Glomerular visceral epithelial cell (primary cell): Measurements from ENCODE around the gene ZSWIM8.
"Not testable (repeated sequence)": the region's sequence is repeated elsewhere in the genome, so short reads cannot be mapped to it uniquely, and the experiment has no call there.

Experiments used
- DNase-seq: peaks from one replicate; pipeline ENCODE4 v3.0.0-alpha.2; 2016; ENCODE audit errors: extremely low spot score

ZSWIM8 gene

GRCh38 chr10:73785211-73785720, at the start of gene ZSWIM8:
Gene ZSWIM8 (plus strand): TSS chr10:73785606. CDS start chr10:73785879, 273 bp downstream.
- peak; percentile 87 for DNase-seq

- DNase-seq: not testable (repeated sequence)
Observed at GRCh38 chr10:73740501-73741254, 44.7 kb upstream of the ZSWIM8 start.

- DNase-seq: no peak
Observed at GRCh38 chr10:73742454-73742734, 43.0 kb upstream of the ZSWIM8 start.

- DNase-seq: no peak
Observed at GRCh38 chr10:73743327-73743904, 42.0 kb upstream of the ZSWIM8 start.

- DNase-seq: peak; percentile 96
Observed at GRCh38 chr10:73743905-73744663, 41.3 kb upstream of the ZSWIM8 start, which contains the start of gene SEC24C. Gene SEC24C (plus strand): TSS chr10:73744372. CDS start chr10:73746833, 2,461 bp downstream.

GRCh38 chr10:73744664-73744975, 40.8 kb upstream of the ZSWIM8 start:
- peak; percentile 56 for DNase-seq

GRCh38 chr10:73746721-73747120, 38.7 kb upstream of the ZSWIM8 start:
- DNase-seq: no peak

- DNase-seq: no peak
Observed at GRCh38 chr10:73750819-73751218, 34.6 kb upstream of the ZSWIM8 start.

- no peak for DNase-seq
Observed at GRCh38 chr10:73756183-73756582, 29.2 kb upstream of the ZSWIM8 start.

- no peak for DNase-seq
Observed at GRCh38 chr10:73758704-73759511, 26.5 kb upstream of the ZSWIM8 start.

GRCh38 chr10:73759512-73760115, 25.8 kb upstream of the ZSWIM8 start:
- DNase-seq: no peak

GRCh38 chr10:73761781-73762180, 23.6 kb upstream of the ZSWIM8 start:
- no peak for DNase-seq

- peak; percentile 29 for DNase-seq
Observed at GRCh38 chr10:73762915-73763314, 22.5 kb upstream of the ZSWIM8 start.

- DNase-seq: no peak
Observed at GRCh38 chr10:73763343-73763742, 22.1 kb upstream of the ZSWIM8 start.

GRCh38 chr10:73765066-73765465, 20.3 kb upstream of the ZSWIM8 start:
- DNase-seq: no peak

GRCh38 chr10:73768881-73769280, 16.5 kb upstream of the ZSWIM8 start:
- DNase-seq: no peak

GRCh38 chr10:73769396-73769795, 16.0 kb upstream of the ZSWIM8 start:
- DNase-seq: no peak

GRCh38 chr10:73771722-73772280, 13.6 kb upstream of the ZSWIM8 start:
- DNase-seq: no peak

- peak; percentile 84 for DNase-seq
Observed at GRCh38 chr10:73772281-73773151, 12.9 kb upstream of the ZSWIM8 start.
